Posterior cingulate gyrus (tissue), 11 donors: ENCODE data around the gene NCCRP1.

Source experiments
- DNase-seq, 10 donors: peaks; one replicate each; pipeline versions ENCODE4 v3.0.0 to v3.0.0-alpha.2; 2020 to 2021; ENCODE audit warnings: mixed read lengths in 3 of 10
- intact Hi-C: fragments of 100-400 bp; cut with DNase I; formaldehyde crosslinking; loops from one replicate; pipeline ENCODE4 v1.15.1; 2023

NCCRP1 gene

GRCh38 chr19:39196860-39197562, at the start of gene NCCRP1:
Gene NCCRP1 (plus strand): TSS chr19:39196964. CDS start chr19:39196983, 19 bp downstream.
- intact Hi-C loops: no loop called here
- no peak for DNase-seq

GRCh38 chr19:39147480-39147879, 49.3 kb upstream of the NCCRP1 start:
- DNase-seq: no peak
- intact Hi-C loops: no loop called here

GRCh38 chr19:39148939-39149529, 47.7 kb upstream of the NCCRP1 start:
- intact Hi-C loops: no loop called here

GRCh38 chr19:39150235-39150634, 46.5 kb upstream of the NCCRP1 start:
- intact Hi-C loops: no loop called here
- DNase-seq: no peak

More at GRCh38 chr19:39148939-39149529, 47.7 kb upstream of the NCCRP1 start:
- no peak for DNase-seq

- intact Hi-C loops: no loop called here
- peak in 1 of 10 donors; percentile 75 for DNase-seq
These were observed 45.8 kb upstream of the NCCRP1 start for GRCh38 chr19:39150807-39151600.

GRCh38 chr19:39152066-39152465, 44.7 kb upstream of the NCCRP1 start:
- intact Hi-C loops: no loop called here
- no peak for DNase-seq

GRCh38 chr19:39154100-39154628, 42.6 kb upstream of the NCCRP1 start:
- intact Hi-C loops: no loop called here
- DNase-seq: no peak

GRCh38 chr19:39154629-39155100, 42.1 kb upstream of the NCCRP1 start:
- no peak for DNase-seq
- intact Hi-C loops: no loop called here

GRCh38 chr19:39155114-39155700, 41.6 kb upstream of the NCCRP1 start:
- intact Hi-C loops: no loop called here

GRCh38 chr19:39155741-39156140, 41.0 kb upstream of the NCCRP1 start:
- DNase-seq: no peak
- intact Hi-C loops: no loop called here

More at GRCh38 chr19:39155114-39155700, 41.6 kb upstream of the NCCRP1 start:
- no peak for DNase-seq

- intact Hi-C loops: no loop called here
- no peak for DNase-seq
These were observed 40.2 kb upstream of the NCCRP1 start for GRCh38 chr19:39156326-39157230.

GRCh38 chr19:39157275-39157996, 39.3 kb upstream of the NCCRP1 start:
- intact Hi-C loops: no loop called here
- DNase-seq: peak in 1 of 10 donors; percentile 81

GRCh38 chr19:39157997-39158389, 38.8 kb upstream of the NCCRP1 start:
- DNase-seq: no peak
- intact Hi-C loops: no loop called here

- no peak for DNase-seq
These were observed 38.0 kb upstream of the NCCRP1 start for GRCh38 chr19:39158646-39159260.

GRCh38 chr19:39160523-39160861, 36.3 kb upstream of the NCCRP1 start:
- intact Hi-C loops: no loop called here
- DNase-seq: no peak

More at GRCh38 chr19:39158646-39159260, 38.0 kb upstream of the NCCRP1 start:
- intact Hi-C loops: no loop called here

- intact Hi-C loops: no loop called here
- DNase-seq: peak in 1 of 10 donors; percentile 76
These were observed 35.7 kb upstream of the NCCRP1 start for GRCh38 chr19:39160889-39161672.

GRCh38 chr19:39162441-39163043, 34.2 kb upstream of the NCCRP1 start:
- DNase-seq: no peak
- intact Hi-C loops: no loop called here
